Measurements from ENCODE around the gene SMCO1.

SMCO1 gene

GRCh38 chr3:196514913-196515621 is at the start of gene SMCO1:
Gene SMCO1 (minus strand): TSS chr3:196515346. CDS start chr3:196515209, 137 bp downstream.
- Histone ChIP-seq H3K36me3 (ENCODE audit: control insufficient read depth in 2 of 2, insufficient read depth in 1 of 2, low read length in 2 of 2) (no peaks in the 10 kb centered on the region), H3K4me3 (ENCODE audit: low read depth, low read length) (no peak within 1 kb of the TSS), H3K4me1 (ENCODE audit: control insufficient read depth, insufficient read depth, low read length) (no peaks in the 10 kb centered on the region), H3K9me3 (ENCODE audit: control insufficient read depth, insufficient read depth, low read depth, low read length) (no peaks in the 10 kb centered on the region), H3K27ac (ENCODE audit: extremely low read depth, low read depth, low read length) (no peak within 1 kb of the TSS)
- CTCF ChIA-PET = interaction anchor here (0.7 kb wide), 1 partner anchor 9 kb away, joined by 5 read pairs; no protein-coding TSS in a partner anchor
- POLR2A ChIA-PET = no interaction called here
- TF ChIP-seq ZNF585B (tag by site-specific recombination; IDR thresholded peaks at IDR 0.05) = no peak
- TF ChIP-seq ZNF645 (tag by site-specific recombination; IDR thresholded peaks at IDR 0.05) = no peak
- TF ChIP-seq ZSCAN18 (tag by site-specific recombination; IDR thresholded peaks at IDR 0.05) = no peak
- TF ChIP-seq ZNF148 (tag by site-specific recombination; IDR thresholded peaks at IDR 0.05; ENCODE audit: borderline replicate concordance) = no peak
- no peak for TF ChIP-seq ZNF23 (tag by site-specific recombination; IDR thresholded peaks at IDR 0.05; ENCODE audit: borderline replicate concordance)
- TF ChIP-seq MZF1 (tag by site-specific recombination; IDR thresholded peaks at IDR 0.05; ENCODE audit: borderline replicate concordance) = no peak
- no peak for TF ChIP-seq OVOL3 (tag by site-specific recombination; IDR thresholded peaks at IDR 0.05)
- TF ChIP-seq FEZF1 (tag by site-specific recombination; IDR thresholded peaks at IDR 0.05) = no peak
- no peak for TF ChIP-seq PRDM2 (tag by site-specific recombination; IDR thresholded peaks at IDR 0.05; ENCODE audit: borderline replicate concordance)
- no peak for TF ChIP-seq REST (tag by site-specific recombination; IDR thresholded peaks at IDR 0.05)
